ENCODE data around the gene E2F4. TPM values are rescaled to one million over a fixed set of nuclear protein-coding genes. Genes with fewer than 3 reads are reported as not detected.

E2F4 gene
- total RNA-seq, 1 experiment from 2014 or later, result 123 TPM

DNA sequence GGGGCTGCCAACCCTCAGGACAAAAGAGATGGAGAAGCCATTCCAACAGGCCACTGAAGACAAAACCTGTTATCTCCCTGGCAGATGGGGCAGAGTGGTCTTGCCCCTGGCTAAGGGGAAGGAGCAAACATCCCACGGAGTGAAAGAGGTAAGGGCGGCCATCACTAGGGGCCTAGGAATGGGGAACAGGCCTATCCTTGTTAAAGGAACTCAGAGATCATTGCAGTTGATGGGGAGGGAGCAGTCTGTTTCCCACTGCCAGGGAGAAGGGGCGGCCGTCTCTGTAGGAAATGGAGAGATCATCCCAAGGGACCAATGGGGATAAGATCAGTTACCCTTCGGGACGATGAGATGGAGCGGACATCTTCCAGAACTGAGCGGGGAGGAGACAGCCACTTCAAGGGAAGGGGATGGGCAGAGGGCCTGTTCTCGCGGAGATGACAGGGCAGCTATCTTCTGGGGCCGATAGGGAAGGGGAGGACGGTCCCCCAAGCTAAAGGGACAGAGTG is 34.4 kb downstream of the E2F4 start:
- in situ Hi-C loops (cut with HindIII; ENCODE audit: low sequenced_read_pairs), result no loop called here

DNA sequence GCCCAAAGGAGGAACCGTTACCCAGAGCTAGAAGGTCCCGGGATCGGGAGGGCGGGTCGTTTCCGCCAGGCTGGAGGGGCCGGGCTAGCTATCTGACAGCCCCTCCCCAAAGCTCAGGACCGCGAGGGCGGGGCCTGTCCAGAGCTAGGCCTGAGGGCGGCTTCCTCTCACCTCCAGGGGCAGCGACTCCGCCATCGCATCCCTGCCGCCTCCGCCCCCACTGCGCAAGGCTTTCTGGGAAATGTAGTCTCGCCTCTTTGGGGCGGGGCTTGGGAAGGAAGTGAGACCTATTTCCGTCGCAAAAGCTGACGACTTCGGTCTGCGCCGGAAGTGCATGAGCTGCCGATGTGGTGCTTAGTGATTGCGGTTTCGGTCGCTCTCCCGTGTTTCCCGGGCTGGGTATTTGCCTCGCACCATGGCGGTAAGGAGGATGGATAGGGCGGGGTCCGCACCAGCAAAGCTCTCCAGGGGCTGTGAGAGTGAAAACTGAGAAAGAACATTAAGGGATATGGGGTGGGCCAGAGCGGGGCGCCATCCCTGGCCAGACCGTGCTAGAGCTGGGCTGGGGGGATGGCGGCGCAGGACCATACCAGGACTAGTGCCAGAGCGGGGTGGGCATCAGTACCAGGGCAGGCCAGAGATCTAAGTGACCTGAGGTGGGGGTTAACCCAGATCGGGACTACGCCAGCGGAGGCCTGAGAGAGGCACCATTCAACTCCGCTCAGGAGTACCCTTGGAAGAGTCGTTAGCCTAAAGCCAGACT is 35.0 kb downstream of the E2F4 start, which contains the start of gene TMEM208:
TSS of gene TMEM208 (plus strand) at position 327 of the 763 bp plus-strand sequence. CDS start at position 416, 89 bp downstream.
- in situ Hi-C loops (cut with HindIII; ENCODE audit: low sequenced_read_pairs), result no loop called here
- peak; percentile 98 for DNase-seq (ENCODE audit: low spot score)

More for the DNA sequence above, 34.4 kb downstream of the E2F4 start:
- no peak for DNase-seq (ENCODE audit: low spot score)

DNA sequence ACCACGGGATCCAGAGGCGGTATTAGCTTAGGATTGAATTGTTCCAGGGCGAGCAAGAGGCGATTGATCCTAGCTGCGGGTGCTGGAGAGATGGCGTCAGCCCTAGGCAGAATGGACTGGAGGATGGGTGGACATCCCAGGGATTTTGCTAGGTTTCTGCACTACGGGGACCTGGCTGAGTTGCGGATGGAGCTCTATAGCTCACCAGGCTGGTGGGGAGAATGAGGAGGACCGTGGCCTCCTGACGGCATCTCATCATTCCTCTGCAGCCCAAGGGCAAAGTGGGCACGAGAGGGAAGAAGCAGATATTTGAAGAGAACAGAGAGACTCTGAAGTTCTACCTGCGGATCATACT is 35.6 kb downstream of the E2F4 start:
- in situ Hi-C loops (cut with HindIII; ENCODE audit: low sequenced_read_pairs), result no loop called here
- no peak for DNase-seq (ENCODE audit: low spot score)

DNA sequence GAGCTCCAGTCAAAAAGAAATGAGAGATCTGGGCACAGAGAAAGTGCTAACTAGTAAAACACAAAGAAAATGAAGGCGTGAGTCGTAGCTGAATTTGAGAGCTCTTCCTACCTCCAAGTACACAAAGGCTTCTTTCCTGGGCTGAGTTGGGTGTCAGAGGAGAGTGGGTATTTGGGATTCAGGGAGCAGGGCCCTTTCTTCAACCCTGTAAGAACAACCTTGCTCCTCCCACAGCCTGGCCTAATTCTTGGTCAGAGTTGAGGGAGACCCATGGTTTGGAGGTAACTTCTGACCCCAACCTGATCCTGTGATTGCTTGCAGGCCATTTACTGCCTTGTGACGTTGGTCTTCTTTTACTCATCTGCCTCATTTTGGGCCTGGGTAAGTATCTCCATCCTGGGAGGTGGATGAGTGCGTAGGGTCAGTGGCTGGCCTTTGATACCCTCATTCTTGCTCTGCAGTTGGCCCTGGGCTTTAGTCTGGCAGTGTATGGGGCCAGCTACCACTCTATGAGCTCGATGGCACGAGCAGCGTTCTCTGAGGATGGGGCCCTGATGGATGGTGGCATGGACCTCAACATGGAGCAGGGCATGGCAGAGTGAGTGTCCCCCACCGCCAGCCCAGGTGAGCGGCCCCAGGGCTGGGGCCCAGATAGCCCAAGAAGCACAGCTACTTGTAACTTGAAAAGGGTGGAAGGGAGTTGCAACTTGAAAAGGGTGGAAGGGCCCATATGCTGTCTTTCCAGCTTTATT is 36.3 kb downstream of the E2F4 start:
- in situ Hi-C loops (cut with HindIII; ENCODE audit: low sequenced_read_pairs), result no loop called here
- no peak for DNase-seq (ENCODE audit: low spot score)

DNA sequence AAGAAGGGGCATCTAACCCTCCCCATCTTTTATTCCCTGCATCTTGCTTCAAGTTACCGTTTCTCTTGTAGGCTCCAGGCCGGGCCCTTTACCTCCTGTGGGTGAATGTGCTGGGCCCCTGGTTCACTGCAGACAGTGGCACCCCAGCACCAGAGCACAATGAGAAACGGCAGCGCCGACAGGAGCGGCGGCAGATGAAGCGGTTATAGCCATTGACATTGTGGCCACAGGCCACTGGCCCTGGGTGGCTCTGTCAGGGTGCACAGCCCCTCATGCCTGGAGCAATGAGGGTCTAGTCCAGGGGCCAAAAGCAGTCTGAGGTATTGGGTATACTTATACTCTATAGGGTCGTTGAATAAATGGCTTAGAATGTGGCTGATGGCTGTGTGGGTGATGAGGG is 37.0 kb downstream of the E2F4 start:
- no peak for DNase-seq (ENCODE audit: low spot score)
- in situ Hi-C loops (cut with HindIII; ENCODE audit: low sequenced_read_pairs), result no loop called here

DNA sequence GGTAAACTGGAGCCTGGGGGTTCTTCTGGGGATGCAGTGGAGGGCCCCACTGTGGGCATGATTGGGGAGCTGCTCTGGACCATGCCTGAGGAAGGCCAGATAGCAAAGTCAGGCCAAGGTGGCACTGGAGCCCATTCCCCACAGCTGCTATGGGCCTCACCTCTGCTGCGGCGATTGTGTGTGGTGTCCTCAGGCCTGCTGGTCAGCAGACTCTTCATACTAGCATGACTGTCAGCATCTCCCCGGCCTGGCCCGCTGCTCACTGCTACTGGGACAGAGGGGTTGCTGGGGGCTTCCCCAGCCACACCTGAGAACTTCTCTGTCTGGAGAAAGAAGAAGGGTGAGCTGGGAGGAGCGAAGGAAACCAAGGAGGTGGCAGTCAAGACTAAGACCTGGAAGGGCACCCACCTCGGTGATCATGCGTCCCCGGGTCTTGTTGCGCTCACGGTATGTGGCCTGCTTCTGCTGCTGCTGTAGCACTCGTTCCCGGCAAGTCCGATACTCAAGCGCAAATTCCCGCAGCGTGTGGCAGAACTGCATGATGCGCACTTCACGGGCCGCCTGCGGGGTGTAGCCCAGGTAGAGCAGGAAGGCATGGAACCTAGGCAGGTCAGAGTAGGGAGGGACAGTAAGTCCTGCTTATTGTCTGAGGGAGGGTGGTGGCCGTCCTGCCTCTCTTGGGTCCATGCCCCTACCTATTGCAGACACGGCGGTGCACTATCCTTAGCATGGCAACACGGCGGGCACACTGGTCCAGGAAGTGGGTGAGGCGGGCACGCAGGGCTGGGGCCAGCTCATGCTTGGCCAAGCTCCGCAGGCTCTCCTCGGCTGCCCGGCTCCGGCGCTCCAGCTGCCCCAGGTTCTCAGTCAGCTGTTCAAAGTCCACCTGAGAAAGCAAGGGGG is 38.2 kb downstream of the E2F4 start:
- in situ Hi-C loops (cut with HindIII; ENCODE audit: low sequenced_read_pairs), result no loop called here

DNA sequence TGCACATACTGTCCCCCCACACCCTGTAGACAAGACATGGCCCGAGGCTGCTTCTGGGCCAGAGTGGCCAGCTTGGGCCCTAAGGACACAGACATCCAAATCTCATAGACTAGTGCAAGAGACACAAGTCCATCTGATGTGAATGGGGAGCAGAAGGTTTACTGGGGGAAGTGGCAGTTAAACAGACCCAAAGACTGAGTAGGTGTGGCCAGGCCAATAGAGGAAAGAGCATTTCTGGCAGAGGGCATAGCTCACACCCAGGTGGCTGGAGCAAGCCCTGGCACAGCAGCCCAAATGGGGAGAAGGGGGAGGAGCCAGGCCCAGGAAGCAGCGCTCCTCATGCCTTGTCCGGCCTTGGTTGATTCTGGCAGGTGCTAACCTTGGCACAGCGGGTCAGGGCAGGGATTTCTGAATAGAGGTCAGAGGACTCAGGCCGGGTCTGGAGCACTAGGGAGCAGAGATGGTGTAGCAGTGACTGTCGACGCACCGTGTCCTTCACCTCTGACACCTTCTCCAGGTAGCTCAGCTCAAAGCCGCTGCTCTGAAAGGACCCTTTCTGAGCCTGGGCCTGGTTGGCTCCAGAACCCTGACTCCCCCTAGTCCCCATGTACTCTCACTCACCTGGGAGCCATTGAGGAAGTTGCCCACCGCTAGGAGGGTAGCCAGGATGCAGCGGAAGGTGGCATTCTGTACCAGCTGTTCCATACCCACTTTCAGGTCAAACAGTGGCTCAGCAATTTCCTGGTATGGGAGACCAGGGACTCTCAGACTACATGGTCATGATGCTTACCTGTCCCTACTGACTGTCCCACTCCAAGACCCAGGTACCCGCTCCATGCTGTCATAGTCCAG is 39.1 kb downstream of the E2F4 start:
- in situ Hi-C loops (cut with HindIII; ENCODE audit: low sequenced_read_pairs), result no loop called here
- no peak for DNase-seq (ENCODE audit: low spot score)

More for the DNA sequence above, 38.2 kb downstream of the E2F4 start:
- no peak for DNase-seq (ENCODE audit: low spot score)

DNA sequence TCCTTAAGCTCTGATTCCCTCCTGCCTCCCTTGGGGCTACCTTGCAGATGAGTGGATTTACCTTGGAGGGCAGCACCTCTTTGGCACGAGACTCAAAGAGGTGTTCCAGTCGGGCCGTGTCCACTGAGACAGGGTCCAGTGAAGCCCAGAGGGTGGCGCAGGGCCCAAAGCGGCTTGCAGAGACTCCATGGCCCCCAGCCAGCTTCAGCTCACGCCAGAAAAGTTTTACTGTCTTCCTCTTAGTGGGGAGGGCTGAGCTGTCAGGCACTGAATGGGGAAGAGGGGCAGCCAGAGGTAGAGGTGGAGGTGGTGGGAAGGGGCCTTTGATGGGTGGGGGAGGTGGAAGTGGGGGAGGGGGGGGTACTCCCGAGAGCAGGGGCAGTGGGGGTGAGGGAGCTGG is 41.6 kb downstream of the E2F4 start:
- DNase-seq (ENCODE audit: low spot score), result no peak
- in situ Hi-C loops (cut with HindIII; ENCODE audit: low sequenced_read_pairs), result no loop called here

DNA sequence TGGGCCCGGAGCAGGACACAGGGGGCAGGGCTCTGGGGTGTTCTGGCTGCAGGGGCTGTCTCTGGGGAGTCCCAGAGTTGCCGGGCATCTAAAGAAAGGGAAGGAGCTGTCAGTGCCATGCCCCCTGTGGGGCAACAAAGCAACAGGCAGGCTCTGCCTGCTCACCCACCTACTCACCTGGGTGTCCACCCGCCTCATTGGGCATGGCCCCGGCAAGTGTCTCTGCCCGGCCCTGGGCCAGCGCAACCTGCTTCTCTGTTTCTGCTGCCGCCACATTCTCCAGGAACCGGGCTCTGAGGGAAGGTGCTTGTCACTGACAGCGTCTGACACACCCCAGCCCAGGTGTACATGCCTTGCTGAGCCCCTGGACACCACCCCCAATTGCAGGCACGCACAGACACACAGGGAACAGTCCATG is 42.2 kb downstream of the E2F4 start:
- DNase-seq (ENCODE audit: low spot score), result no peak
- in situ Hi-C loops (cut with HindIII; ENCODE audit: low sequenced_read_pairs), result no loop called here

DNA sequence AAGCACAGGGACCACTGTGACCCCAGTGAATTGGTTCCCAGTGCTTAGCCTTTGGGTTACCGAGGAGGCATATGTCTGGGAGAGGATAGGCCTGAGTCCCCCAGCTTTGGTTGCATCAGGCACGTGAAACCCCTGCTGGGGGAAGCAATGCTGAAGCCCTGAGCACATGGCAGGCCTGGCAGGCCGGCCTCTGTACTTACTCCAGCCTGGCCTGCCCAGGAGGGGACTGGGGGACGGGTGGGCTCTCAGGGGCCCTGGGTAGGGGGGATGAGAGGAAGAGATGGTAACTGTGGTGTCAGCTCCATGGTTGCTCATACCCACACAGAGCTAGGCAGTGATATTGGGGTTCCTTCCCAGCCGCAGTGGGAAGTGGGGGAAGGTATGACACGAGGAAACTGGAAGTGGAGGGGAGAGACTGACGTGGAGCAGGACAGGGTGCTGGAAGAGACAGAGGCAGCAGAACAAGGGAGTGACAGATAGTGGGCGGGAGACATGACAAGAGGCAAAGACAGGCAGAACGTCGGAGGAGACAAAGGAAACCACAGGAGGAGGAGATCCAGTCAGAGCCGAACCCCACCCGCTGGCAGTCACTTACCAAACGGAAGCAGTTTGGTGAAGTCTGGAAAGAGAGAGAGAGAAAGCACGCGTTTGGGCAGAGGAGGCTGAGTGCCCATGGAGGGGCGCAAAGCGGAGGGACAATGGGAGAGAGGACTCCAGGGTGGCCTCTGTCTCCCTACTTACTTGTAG is 44.0 kb downstream of the E2F4 start:
- in situ Hi-C loops (cut with HindIII; ENCODE audit: low sequenced_read_pairs), result no loop called here
- DNase-seq (ENCODE audit: low spot score), result no peak

DNA sequence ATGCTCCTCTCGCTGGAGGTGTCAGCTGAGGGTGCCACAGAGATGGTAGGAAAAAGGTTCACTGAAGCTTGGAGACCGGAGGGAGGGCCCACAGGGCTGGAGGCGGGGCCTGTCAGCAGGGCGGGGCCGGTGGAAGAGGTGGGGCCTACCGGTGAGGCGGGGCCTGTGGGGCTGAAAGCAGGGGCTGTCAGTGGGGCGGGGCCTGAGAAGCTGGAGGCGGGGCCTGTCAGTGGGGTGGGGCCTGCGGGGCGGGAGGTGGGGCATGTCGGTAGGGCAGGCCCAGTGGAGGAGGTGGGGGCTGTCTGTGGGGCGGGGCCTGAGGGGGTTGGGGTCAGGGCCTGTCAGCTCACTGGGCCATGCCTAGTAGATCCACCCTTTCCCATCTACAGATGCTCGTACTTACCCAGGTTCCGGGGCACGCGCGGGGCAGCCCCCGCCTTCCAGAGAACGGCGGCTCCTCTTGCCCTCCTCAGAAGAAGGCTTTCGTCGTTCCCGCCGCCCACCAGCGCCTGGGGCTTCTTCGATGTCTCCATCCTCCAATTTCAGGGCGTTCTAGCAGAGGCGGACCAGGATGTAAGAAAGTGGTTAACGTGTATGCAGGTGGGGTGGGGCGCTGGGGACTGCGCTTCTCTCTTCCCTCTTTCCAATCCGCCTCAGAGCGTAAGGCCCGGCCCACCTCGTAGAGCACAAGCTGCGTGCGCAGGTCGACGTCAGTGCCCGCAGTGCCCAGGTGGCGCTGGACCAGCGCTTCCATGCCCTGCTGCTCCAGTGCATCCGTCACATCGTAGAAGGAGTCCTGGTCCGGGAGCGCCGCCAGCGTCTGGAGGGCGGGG is 44.8 kb downstream of the E2F4 start:
- in situ Hi-C loops (cut with HindIII; ENCODE audit: low sequenced_read_pairs), result no loop called here
- DNase-seq (ENCODE audit: low spot score), result peak; percentile 30

DNA sequence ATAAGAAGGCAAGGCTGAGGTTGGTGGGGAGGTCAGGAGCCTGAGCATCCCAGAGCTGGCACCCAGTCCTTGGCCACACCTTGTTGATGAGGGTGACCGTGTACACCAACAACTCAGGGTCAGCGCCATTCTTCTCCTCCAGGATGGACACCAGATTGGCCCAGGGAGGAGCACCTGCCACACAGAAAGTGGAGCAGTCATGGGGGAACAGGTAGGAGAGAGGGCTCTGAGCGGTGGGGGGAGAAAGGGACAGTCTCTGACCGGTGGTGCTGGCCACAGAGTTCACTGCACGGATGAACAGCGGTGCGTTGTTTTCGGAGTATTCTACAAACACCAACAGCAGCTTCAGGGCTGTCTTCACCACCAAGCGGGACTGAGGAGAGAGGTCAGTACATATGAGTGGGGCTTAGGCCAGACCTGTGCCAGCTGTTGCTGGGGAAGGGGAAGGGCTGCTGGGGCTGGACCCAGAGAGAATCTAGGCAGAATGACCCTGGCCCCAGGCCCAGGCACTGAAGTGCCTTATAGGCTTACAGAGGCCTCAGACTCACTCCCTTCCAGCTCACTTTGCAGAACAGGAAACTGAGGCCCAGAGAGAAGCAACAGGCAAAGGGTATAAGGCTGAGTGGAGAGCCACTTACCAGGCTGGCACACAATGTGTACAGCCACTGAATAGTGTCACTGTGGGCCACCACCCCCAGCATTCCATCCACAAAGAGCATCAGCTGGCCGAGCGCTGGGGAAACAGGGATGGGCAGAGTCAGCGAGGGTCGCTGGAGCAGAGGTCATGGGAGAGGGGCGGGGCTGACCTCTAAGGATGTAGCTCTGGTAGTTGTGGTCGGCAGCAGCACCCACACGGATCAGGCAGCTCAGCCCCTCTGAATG is 45.7 kb downstream of the E2F4 start:
- in situ Hi-C loops (cut with HindIII; ENCODE audit: low sequenced_read_pairs), result no loop called here
- DNase-seq (ENCODE audit: low spot score), result no peak

DNA sequence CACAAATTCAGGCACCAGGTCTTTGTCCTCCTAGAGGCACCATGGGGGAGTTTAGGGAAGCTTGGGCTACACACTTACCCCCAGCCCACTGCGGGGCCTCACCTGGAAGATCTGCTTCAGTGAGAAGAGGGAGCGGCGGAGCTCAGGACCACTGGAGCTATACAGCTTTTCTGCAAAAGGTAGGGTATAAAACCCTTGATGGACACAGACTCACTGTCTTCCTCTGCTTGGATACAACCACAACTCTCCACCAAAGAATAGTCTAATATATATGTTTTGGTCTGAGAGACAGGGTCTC is 46.3 kb downstream of the E2F4 start:
- in situ Hi-C loops (cut with HindIII; ENCODE audit: low sequenced_read_pairs), result no loop called here
- no peak for DNase-seq (ENCODE audit: low spot score)

DNA sequence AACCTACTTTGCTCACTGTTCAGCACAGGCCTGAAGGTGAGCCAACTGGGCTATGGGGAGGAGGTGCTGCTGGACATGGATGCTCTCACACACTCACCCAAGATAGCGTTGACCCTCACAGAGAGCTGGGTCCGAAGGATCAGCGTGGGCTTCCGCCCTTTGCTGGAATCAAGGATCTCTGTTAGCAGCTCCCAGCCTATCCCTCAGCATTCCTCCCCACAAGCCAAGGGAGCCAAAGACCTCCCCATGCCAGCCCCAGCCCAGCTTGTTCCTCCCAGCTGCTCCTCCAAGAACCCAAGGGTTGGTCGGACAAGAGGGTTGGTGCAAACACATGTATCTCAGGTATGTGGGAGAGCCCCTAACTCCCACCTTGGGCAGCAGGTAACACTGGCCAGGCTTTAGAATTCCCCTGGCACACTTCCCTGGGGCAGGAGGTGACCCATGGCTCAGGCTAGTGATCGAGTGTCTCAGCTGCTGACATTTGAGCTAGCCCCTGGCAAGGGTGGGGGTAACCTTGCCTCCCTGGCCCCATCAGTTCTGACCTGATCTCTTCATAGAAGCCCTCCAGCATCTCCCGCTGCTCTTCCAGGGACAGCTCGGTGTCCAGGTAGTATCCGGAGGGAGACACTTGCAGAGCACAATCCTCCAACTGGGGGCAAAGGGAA is 47.0 kb downstream of the E2F4 start:
- DNase-seq (ENCODE audit: low spot score), result no peak
- in situ Hi-C loops (cut with HindIII; ENCODE audit: low sequenced_read_pairs), result no loop called here

DNA sequence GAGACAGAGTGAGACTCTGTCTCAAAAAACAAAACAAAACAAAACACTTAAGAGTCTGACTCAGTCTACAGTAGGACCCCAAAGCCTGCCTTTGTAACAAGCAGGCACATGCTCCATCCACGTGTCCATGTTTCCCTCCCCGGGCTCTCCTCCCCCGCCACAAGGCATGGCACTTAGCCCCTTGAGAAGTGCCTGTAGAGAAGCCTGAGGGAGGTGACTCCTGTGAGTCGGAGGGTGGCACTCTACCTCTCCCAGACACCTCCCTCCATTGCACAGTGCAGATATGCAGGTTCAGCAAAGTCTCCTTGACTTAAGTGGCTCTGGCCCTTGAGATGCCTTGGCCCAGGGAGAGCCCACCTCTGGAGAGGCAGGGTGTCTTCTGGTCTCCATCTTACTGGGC is 48.6 kb downstream of the E2F4 start:
- in situ Hi-C loops (cut with HindIII; ENCODE audit: low sequenced_read_pairs), result no loop called here
- no peak for DNase-seq (ENCODE audit: low spot score)

Measured in G401 (cell line).